GM12878 (cell line): ENCODE measurements around the gene YTHDF2. TPM values are rescaled to one million over a fixed set of nuclear protein-coding genes. Genes with fewer than 3 reads are reported as not detected.

Experiments
- ATAC-seq: fragments of 200-7000 bp; cut with Tn5 transposase; 3 replicates; pipeline ENCODE4 v1.9.1; 2020; ENCODE audit warnings: mild to moderate bottlenecking, moderate library complexity
- BruUV-seq: library from RNA; stranded (reverse); fragments of 400-500 nt; replicated peaks from 2 replicates; lab custom pipeline; 2021; lab: Mats Ljungman, UMichigan
- CTCF ChIA-PET: fragments of 300-600 bp; sonication (Branson Sonifier 250); formaldehyde crosslinking; extraction: SDS; loops from one replicate; lab custom pipeline; 2021; ENCODE audit warnings: inconsistent platforms; lab: Yijun Ruan, JAX
- POLR2A ChIA-PET: fragments of 350-600 bp; formaldehyde crosslinking; extraction: SDS; loops from one replicate; lab custom pipeline; 2021; ENCODE audit warnings: inconsistent platforms; lab: Charles Lee
- RAD21 ChIA-PET: fragments of 300-600 bp; sonication (Branson Sonifier 250); formaldehyde crosslinking; loops from one replicate; lab custom pipeline; 2023; ENCODE audit warnings: antibody characterized with exemption; ENCODE audit not compliant: unreplicated experiment; lab: Charles Lee
- SMC1A ChIA-PET: fragments of 300-600 bp; sonication (Branson Sonifier 250); formaldehyde crosslinking; loops from one replicate; lab custom pipeline; 2023; ENCODE audit not compliant: unreplicated experiment, uncharacterized antibody; lab: Charles Lee
- DNase-seq: peaks from one replicate; pipeline ENCODE4 v3.0.0-alpha.2; 2011; ENCODE audit warnings: low read depth, low spot score
- FAIRE-seq: peaks from 3 replicates; lab custom pipeline; 2011; peaks lifted over from hg19 to GRCh38; lab: Jason Lieb, UNC
- H2AFZ ChIP-seq: 2 replicates; pipeline ENCODE4 v1.6.0; 2011; ENCODE audit warnings: low read depth, low read length, control low read depth; ENCODE audit not compliant: control insufficient read depth
- H3K27ac ChIP-seq: 2 replicates; pipeline ENCODE4 v1.5.1; 2011; ENCODE audit warnings: control low read depth; ENCODE audit not compliant: control insufficient read depth, insufficient read depth
- H3K27me3 ChIP-seq, 2 experiments: replicated peaks in 1 of 2; 2 replicates each; pipeline versions ENCODE4 v1.6.0 to v1.6.1; 2011; ENCODE audit warnings: low read length in 1 of 2; ENCODE audit not compliant: control insufficient read depth in 2 of 2, insufficient read depth in 2 of 2
- H3K36me3 ChIP-seq, 2 experiments: 2 replicates each; pipeline ENCODE4 v1.5.1; 2011; ENCODE audit warnings: low read length in 1 of 2; ENCODE audit not compliant: control insufficient read depth in 2 of 2, insufficient read depth in 2 of 2
- H3K4me1 ChIP-seq: 2 replicates; pipeline ENCODE4 v1.6.1; 2011; ENCODE audit warnings: mild to moderate bottlenecking, low read length, moderate library complexity, mixed read lengths; ENCODE audit not compliant: control insufficient read depth, insufficient read depth
- H3K4me2 ChIP-seq: 2 replicates; pipeline ENCODE4 v1.6.0; 2011; ENCODE audit warnings: control low read depth; ENCODE audit not compliant: control insufficient read depth, insufficient read depth
- H3K4me3 ChIP-seq: fragments of 200-600 bp; sonication (generic); 2 replicates; pipeline ENCODE4 v1.5.1; 2016
- H3K79me2 ChIP-seq: 2 replicates; pipeline ENCODE4 v1.6.0; 2011; ENCODE audit warnings: low read length; ENCODE audit not compliant: control insufficient read depth, insufficient read depth
- H3K9ac ChIP-seq: 2 replicates; pipeline ENCODE4 v1.8.0; 2011; ENCODE audit warnings: low read length, control low read depth, mixed read lengths; ENCODE audit not compliant: control insufficient read depth, insufficient read depth
- H3K9me3 ChIP-seq: replicated peaks from 3 replicates; pipeline ENCODE4 v1.5.1; 2011; ENCODE audit warnings: mild to moderate bottlenecking, low read length; ENCODE audit not compliant: control insufficient read depth, insufficient read depth
- H4K20me1 ChIP-seq: 2 replicates; pipeline ENCODE4 v1.6.0; 2011; ENCODE audit not compliant: control insufficient read depth, insufficient read depth
- MEF2B ChIP-seq: fragments of 450-650 bp; IDR thresholded peaks from 2 replicates; pipeline ENCODE4 v1.6.1; 2018; ENCODE audit warnings: mild to moderate bottlenecking, moderate library complexity; ENCODE audit not compliant: partially characterized antibody, poor library complexity, severe bottlenecking
- ZNF217 ChIP-seq: fragments of 450-650 bp; IDR thresholded peaks from 2 replicates; pipeline ENCODE4 v1.6.1; 2017; ENCODE audit warnings: antibody characterized with exemption, mild to moderate bottlenecking
- whole genome bisulfite sequencing: methylation state at CpG from one replicate; pipeline ENCODE4 v1.1.6; 2016; ENCODE audit warnings: low lambda C conversion rate; ENCODE audit not compliant: insufficient replicate concordance, insufficient coverage; ENCODE audit errors: missing lambda C conversion rate; 5-methylcytosine and 5-hydroxymethylcytosine counted together
- in situ Hi-C: fragments of 300-500 bp; cut with MboI; formaldehyde crosslinking; loops from 9 replicates; pipeline ENCODE4 v1.14.3; 2018; ENCODE audit warnings: mixed read lengths
- intact Hi-C: fragments of 100-400 bp; cut with micrococcal nuclease; formaldehyde crosslinking; loops from one replicate; pipeline ENCODE4 v1.14.2; 2022; ENCODE audit not compliant: unreplicated experiment
- polyA plus RNA-seq, 11 experiments: library from polyadenylated mRNA; depleted of rRNA in 4 of 11; unstranded in 6 of 11; stranded (reverse) in 5 of 11; fragments of >200 nt; fragmentation: Nextera tagmentation in 4 of 11; fragmentation: Illumina TruSeq in 1 of 11; extraction: Ambion mirVana in 4 of 11; extraction: Trizol in 1 of 11; gene quantifications; 1 replicate in 1 of 11; 2 replicates in 10 of 11; pipeline versions ENCODE4 v1.2.1 to v1.2.3, GENCODE V29; 2011 to 2016; ENCODE audit warnings: inconsistent platforms in 2 of 11, missing spikeins in 2 of 11, low read depth in 1 of 11
- total RNA-seq, 4 experiments: library from RNA; depleted of rRNA in 3 of 4; stranded (reverse); fragments of >200 nt in 3 of 4; fragmentation: Illumina TruSeq in 1 of 4; extraction: Trizol in 1 of 4; gene quantifications; 2 replicates each; pipeline versions ENCODE4 v1.2.1 to v1.2.3, GENCODE V29; 2013 to 2021
- TF ChIP-seq, protein P1 (sequence below): fragments of 450-650 bp; IDR thresholded peaks from 2 replicates; pipeline ENCODE4 v1.6.1; 2016; ENCODE audit warnings: mild to moderate bottlenecking
- TF ChIP-seq, protein P2 (sequence below): IDR thresholded peaks from 2 replicates; pipeline ENCODE4 v1.6.1; 2012; ENCODE audit warnings: low read depth, low read length, improper control_type of control experiment
- TF ChIP-seq, protein P3 (sequence below): IDR thresholded peaks from 2 replicates; pipeline ENCODE4 v1.6.1; 2011; ENCODE audit warnings: borderline replicate concordance, low read depth, mild to moderate bottlenecking, moderate library complexity, low read length; ENCODE audit not compliant: insufficient read depth, poor library complexity, severe bottlenecking

Gene YTHDF2
- total and polyA plus RNA-seq, 10 of the 15 experiments (the other 5 are each of a cell fraction or from before 2014, with no cell fraction given): 42.4 to 121 (median 66.9) TPM

DNA sequence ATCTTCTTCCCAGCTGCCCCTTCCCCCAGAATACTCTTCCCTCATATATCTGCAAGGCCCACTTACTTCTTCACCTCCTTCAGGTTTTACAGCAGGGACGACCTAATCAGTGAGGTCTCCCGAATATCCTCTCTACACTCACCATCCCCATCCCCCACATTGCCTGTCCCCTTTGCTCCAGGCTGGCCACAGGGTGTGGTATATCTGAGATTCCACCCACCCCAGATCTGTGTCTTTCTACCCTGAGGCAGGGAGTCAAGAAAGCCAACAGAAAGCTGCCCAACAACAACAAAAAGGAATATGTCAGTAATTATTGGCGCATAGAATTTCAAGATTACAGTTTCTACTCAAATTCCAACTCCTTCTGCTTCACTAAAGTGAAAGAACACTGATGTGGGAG lies 45.3 kb downstream of the YTHDF2 start:
- ChIA-PET CTCF (interaction anchor here (0.8 to 8.0 kb wide), 3 partner anchors 97 to 420 kb away, joined by 3 to 268 read pairs (median 3); no protein-coding TSS in a partner anchor), POLR2A (interaction anchor here (0.6 kb wide), 1 partner anchor 97 kb away, joined by 3 read pairs; no protein-coding TSS in a partner anchor), RAD21 (interaction anchor here (1.1 to 5.1 kb wide), 2 partner anchors 53 to 94 kb away, joined by 3 to 118 read pairs; no protein-coding TSS in a partner anchor), SMC1A (interaction anchor here (7.3 kb wide), 1 partner anchor 95 kb away, joined by 107 read pairs; no protein-coding TSS in a partner anchor)
- no peak overlapping the region for H3K9ac ChIP-seq
- intact Hi-C loops (loop anchor here (10.0 kb wide), 1 partner anchor 423 kb away; no protein-coding TSS in a partner anchor), in situ Hi-C loops (loop anchor here (5.0 kb wide), 1 partner anchor 415 kb away; no protein-coding TSS in a partner anchor)
- 48% methylated on average over 3 of the region's 3 CpGs for WGBS
- no peak overlapping the region for H3K4me3 ChIP-seq
- FAIRE-seq (no peak), ATAC-seq (no peak), DNase-seq (no peak)
- TF ChIP-seq, protein P1, sequence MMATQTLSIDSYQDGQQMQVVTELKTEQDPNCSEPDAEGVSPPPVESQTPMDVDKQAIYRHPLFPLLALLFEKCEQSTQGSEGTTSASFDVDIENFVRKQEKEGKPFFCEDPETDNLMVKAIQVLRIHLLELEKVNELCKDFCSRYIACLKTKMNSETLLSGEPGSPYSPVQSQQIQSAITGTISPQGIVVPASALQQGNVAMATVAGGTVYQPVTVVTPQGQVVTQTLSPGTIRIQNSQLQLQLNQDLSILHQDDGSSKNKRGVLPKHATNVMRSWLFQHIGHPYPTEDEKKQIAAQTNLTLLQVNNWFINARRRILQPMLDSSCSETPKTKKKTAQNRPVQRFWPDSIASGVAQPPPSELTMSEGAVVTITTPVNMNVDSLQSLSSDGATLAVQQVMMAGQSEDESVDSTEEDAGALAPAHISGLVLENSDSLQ: no peak
- TF ChIP-seq MEF2B (no peak), ZNF217 (no peak)
- TF ChIP-seq, protein P2, sequence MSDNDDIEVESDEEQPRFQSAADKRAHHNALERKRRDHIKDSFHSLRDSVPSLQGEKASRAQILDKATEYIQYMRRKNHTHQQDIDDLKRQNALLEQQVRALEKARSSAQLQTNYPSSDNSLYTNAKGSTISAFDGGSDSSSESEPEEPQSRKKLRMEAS: no peak
- TF ChIP-seq, protein P3, sequence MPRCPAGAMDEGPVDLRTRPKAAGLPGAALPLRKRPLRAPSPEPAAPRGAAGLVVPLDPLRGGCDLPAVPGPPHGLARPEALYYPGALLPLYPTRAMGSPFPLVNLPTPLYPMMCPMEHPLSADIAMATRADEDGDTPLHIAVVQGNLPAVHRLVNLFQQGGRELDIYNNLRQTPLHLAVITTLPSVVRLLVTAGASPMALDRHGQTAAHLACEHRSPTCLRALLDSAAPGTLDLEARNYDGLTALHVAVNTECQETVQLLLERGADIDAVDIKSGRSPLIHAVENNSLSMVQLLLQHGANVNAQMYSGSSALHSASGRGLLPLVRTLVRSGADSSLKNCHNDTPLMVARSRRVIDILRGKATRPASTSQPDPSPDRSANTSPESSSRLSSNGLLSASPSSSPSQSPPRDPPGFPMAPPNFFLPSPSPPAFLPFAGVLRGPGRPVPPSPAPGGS: no peak
- no peaks in the 10 kb centered on the region for H4K20me1 ChIP-seq
- H2AFZ ChIP-seq: no peak overlapping the region
- no TSS peak for BruUV-seq
- H3K4me2 ChIP-seq: no peak overlapping the region
- H3K36me3 ChIP-seq: no peaks in the 10 kb centered on the region
- no peak overlapping the region for H3K27ac ChIP-seq
- H3K79me2 ChIP-seq: no peaks in the 10 kb centered on the region
- no peaks in the 10 kb centered on the region for H3K9me3 ChIP-seq
- H3K27me3 ChIP-seq: no peaks in the 10 kb centered on the region
- H3K4me1 ChIP-seq: no peaks in the 10 kb centered on the region
